SH-SY5Y (cell line): ENCODE results near the gene HMHB1.

Experiments used
- GATA2 ChIP-seq: IDR thresholded peaks from 2 replicates; pipeline ENCODE4 v1.6.1; 2011; ENCODE audit warnings: mild to moderate bottlenecking, low read depth, low read length
- GATA3 ChIP-seq: IDR thresholded peaks from 2 replicates; pipeline ENCODE4 v1.6.1; 2011; ENCODE audit warnings: low read depth, mild to moderate bottlenecking, low read length, moderate library complexity

- TF ChIP-seq GATA3 (no peak), GATA2 (no peak)
These were observed 39.4 kb downstream of the HMHB1 start for GRCh38 chr5:143851383-143851782.
